Cortex of kidney (tissue), 1 donor: ENCODE data around the gene SNCB.
"Not testable (repeated sequence)": the region's sequence is repeated elsewhere in the genome, so short reads cannot be mapped to it uniquely, and the experiment has no call there.

Experiments used
- DNase-seq: peaks from one replicate; lab custom pipeline; 2025; lab: John Stamatoyannopoulos, UW

SNCB gene

GRCh38 chr5:176597417-176598389, 32.6 kb downstream of the SNCB start:
- no peak for DNase-seq

- no peak for DNase-seq
Measured at GRCh38 chr5:176596689-176597416, 33.5 kb downstream of the SNCB start.

- DNase-seq, result no peak
Measured at GRCh38 chr5:176596069-176596644, 34.2 kb downstream of the SNCB start.

GRCh38 chr5:176595386-176595943, 34.9 kb downstream of the SNCB start:
- no peak for DNase-seq

- DNase-seq, result no peak
Measured at GRCh38 chr5:176594554-176594953, 35.8 kb downstream of the SNCB start.

GRCh38 chr5:176593273-176593869, 37.0 kb downstream of the SNCB start:
- no peak for DNase-seq

DNA sequence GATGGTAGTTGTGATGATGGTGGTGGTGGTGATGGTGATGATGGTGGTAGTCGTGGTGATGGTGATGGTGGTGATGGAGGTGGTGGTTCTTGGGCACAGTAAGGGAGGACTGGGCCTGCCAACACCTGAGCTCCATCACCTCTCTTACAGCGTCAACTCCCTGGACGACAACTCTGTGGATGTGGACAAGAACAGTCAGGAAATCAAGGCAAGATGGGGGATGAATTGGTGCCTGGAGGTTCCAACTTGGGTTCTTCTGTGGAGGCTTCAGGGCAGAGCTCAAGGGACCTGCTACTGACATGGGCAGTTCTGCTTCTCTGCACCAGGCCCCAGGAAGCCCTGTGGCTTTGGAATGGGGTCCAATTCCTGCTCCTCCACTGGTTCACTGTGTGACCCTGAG, 37.8 kb downstream of the SNCB start:
- no peak for DNase-seq

DNA sequence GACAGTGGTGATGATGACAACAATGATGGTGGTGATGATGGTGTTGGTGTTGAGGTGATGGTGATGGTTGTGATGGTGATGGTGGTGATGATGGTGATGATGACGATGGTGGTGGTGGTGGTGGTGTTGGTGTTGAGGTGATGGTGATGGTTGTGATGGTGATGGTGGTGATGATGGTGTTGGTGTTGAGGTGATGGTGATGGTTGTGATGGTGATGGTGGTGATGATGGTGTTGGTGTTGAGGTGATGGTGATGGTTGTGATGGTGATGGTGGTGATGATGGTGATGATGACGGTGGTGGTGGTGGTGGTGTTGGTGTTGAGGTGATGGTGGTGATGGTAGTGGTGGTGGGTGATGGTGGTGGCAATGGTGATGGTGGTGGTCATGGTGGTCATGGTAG, 38.7 kb downstream of the SNCB start:
- DNase-seq, result not testable (repeated sequence)

- no peak for DNase-seq
Measured at GRCh38 chr5:176590035-176590717, 40.2 kb downstream of the SNCB start.

- no peak for DNase-seq
Measured at GRCh38 chr5:176589039-176589769, 41.1 kb downstream of the SNCB start.

DNA sequence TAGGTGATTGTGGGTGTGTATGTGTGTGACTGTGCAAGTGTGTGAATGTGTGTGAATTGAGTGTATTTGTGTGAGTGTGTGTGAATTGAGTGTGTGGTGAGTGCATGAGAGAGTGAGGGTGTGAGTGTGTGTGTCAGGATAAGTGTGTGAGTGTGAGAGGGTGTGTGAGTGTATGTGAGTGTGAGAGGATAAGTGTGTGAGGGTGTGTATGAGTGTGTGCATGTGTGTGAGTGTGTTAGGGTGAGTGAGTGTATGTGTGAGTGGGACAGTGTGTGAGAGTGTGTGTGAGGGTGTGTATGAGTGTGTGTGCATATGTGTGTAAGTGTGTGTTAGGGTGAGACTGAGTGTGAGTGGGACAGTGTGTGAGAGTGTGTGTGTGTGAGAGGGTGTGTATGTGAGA, 42.0 kb downstream of the SNCB start:
- no peak for DNase-seq

GRCh38 chr5:176587398-176587797, 42.9 kb downstream of the SNCB start:
- no peak for DNase-seq

DNA sequence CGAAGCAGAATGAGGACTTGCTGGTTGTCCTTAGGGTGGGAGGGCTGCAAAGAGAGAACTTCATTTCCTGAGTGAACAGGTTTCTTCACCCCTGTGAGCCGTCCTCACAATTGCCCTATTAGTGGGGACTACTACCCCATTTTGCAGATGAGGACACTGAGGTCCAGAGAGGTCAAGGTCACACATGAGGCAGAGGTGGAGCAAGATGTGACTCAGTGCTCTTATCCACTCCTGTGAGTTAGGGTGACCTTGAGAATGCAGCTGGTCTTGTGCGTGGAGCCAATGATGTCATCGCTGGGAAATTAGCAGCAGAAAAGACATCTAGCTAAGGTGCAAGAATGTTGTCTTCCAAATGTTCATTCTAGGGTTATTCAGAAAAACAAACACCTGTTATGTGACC, 47.3 kb downstream of the SNCB start:
- no peak for DNase-seq

DNA sequence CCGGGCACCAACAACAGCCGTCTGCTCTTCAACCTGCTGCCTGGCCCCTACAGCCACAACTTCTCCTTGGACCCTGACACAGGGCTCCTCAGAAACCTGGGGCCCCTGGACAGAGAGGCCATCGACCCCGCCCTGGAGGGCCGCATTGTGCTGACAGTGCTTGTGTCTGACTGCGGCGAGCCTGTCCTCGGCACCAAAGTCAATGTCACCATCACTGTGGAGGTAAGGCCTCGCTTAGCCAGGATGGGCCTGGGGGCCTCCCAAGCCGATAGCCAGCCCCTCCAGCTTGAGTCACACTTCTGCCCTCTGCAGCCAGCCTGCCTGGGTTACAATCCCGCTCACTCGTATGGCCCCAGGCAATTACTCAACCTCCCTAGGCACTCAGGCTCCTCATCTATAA, 49.0 kb downstream of the SNCB start:
- DNase-seq, result no peak

- DNase-seq, result no peak
Measured at GRCh38 chr5:176579323-176579722, 51.0 kb downstream of the SNCB start.

- no peak for DNase-seq
Measured at GRCh38 chr5:176578391-176578808, 51.9 kb downstream of the SNCB start.

DNA sequence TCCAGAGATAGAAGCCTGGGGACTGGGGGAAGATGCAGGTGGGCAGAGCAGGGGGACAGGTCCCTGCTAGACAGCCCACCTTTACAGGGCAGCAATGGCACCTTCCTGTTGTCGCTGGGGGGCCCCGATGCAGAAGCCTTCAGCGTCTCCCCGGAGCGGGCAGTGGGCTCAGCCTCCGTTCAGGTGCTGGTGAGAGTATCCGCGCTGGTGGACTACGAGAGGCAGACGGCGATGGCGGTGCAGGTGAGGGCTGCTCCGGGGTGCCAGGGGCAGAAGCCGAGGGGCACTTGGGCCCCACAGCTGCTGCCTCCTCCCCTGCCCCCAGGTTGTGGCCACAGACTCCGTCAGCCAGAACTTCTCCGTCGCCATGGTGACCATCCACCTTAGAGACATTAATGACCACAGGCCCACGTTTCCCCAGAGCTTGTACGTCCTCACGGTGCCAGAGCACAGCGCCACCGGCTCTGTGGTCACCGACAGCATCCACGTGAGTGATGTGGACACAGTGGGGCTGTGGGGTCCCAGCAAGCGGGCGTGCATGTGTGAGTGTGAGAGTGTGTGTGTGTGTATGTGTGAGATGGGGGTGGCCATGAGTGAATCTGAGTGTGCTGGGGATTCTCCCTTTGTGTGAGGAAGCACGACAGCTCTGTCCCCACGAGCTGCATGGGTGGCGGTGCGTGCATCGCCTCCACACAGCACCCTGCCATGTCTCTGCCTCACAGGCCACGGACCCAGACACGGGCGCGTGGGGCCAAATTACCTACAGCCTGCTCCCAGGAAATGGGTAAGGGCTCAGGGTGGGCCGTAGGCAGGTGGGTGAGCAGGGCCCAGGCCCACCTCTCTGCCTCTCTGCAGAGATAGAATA, 52.8 kb downstream of the SNCB start:
- no peak for DNase-seq

- no peak for DNase-seq
Measured at GRCh38 chr5:176575488-176576422, 54.6 kb downstream of the SNCB start.

GRCh38 chr5:176575066-176575465, 55.3 kb downstream of the SNCB start:
- DNase-seq, result no peak
